OCI-LY7 (cell line): ENCODE measurements around the gene DNAAF3. TPM values are rescaled to one million over a fixed set of nuclear protein-coding genes. Genes with fewer than 3 reads are reported as not detected.

Experiments
- BruUV-seq: library from RNA; stranded (reverse); fragments of 400-500 nt; replicated peaks from 2 replicates; lab custom pipeline; 2021; lab: Mats Ljungman, UMichigan
- CTCF ChIA-PET: fragments of 300-600 bp; sonication (Branson Sonifier 250); formaldehyde crosslinking; loops from one replicate; lab custom pipeline; 2022; ENCODE audit warnings: antibody characterized with exemption; ENCODE audit not compliant: unreplicated experiment; lab: Charles Lee
- POLR2A ChIA-PET: fragments of 300-600 bp; sonication (Branson Sonifier 250); formaldehyde crosslinking; loops from one replicate; lab custom pipeline; 2022; ENCODE audit warnings: antibody characterized with exemption; lab: Charles Lee
- DNase-seq: peaks from one replicate; pipeline ENCODE4 v3.0.0-alpha.2; 2015; ENCODE audit warnings: low spot score
- H2AFZ ChIP-seq: fragments of 200-600 bp; sonication (generic), shearing (Covaris generic); 2 replicates; pipeline ENCODE4 v1.6.1; 2014; ENCODE audit warnings: mild to moderate bottlenecking, antibody characterized with exemption, low read length, moderate library complexity
- H3K27ac ChIP-seq: fragments of 200-600 bp; sonication (generic); 2 replicates; pipeline ENCODE4 v1.5.1; 2014; ENCODE audit warnings: mixed run types, low read depth, mild to moderate bottlenecking, moderate library complexity, low read length, inconsistent platforms; ENCODE audit not compliant: poor library complexity, severe bottlenecking
- H3K36me3 ChIP-seq: fragments of 200-600 bp; sonication (generic); 2 replicates; pipeline ENCODE4 v1.6.1; 2014; ENCODE audit warnings: mild to moderate bottlenecking, antibody characterized with exemption, low read length, moderate library complexity, mixed read lengths; ENCODE audit not compliant: insufficient read depth
- H3K4me1 ChIP-seq: fragments of 200-600 bp; sonication (generic); 2 replicates; pipeline ENCODE4 v1.5.1; 2014; ENCODE audit warnings: mild to moderate bottlenecking, low read length; ENCODE audit not compliant: insufficient read depth, poor library complexity, severe bottlenecking
- H3K4me2 ChIP-seq: fragments of 200-600 bp; sonication (generic); 2 replicates; pipeline ENCODE4 v1.6.1; 2014; ENCODE audit warnings: mild to moderate bottlenecking, low read length
- H3K4me3 ChIP-seq: fragments of 200-600 bp; sonication (generic); 2 replicates; pipeline ENCODE4 v1.5.1; 2014; ENCODE audit warnings: mild to moderate bottlenecking, low read depth, low read length; ENCODE audit not compliant: poor library complexity, severe bottlenecking
- H3K79me2 ChIP-seq: fragments of 200-600 bp; sonication (generic); 2 replicates; pipeline ENCODE4 v1.6.1; 2016; ENCODE audit warnings: low read depth, mild to moderate bottlenecking, low read length, moderate library complexity, mixed read lengths; ENCODE audit not compliant: insufficient read depth
- H3K9me2 ChIP-seq: fragments of 200-600 bp; sonication (generic); 2 replicates; pipeline ENCODE4 v1.6.1; 2016; ENCODE audit warnings: mild to moderate bottlenecking, low read length, mixed read lengths; ENCODE audit not compliant: insufficient read depth
- H3K9me3 ChIP-seq: fragments of 200-600 bp; sonication (generic); 2 replicates; pipeline ENCODE4 v1.6.1; 2014; ENCODE audit warnings: mild to moderate bottlenecking, mixed run types, low read length, mixed read lengths
- H4K20me1 ChIP-seq: fragments of 200-600 bp; sonication (generic); 2 replicates; pipeline ENCODE4 v1.6.1; 2014; ENCODE audit warnings: mild to moderate bottlenecking, antibody characterized with exemption, low read length, moderate library complexity, mixed read lengths; ENCODE audit not compliant: insufficient read depth
- EZH2phosphoT487 ChIP-seq: fragments of 200-600 bp; sonication (generic); IDR thresholded peaks from 2 replicates; pipeline ENCODE4 v1.6.1; 2018; ENCODE audit warnings: low read depth, borderline replicate concordance, mild to moderate bottlenecking, mixed run types, antibody characterized with exemption, low read length, moderate library complexity, mixed read lengths
- intact Hi-C: fragments of 100-400 bp; cut with micrococcal nuclease; formaldehyde crosslinking; loops from one replicate; pipeline ENCODE4 v1.10.0; 2022; ENCODE audit not compliant: unreplicated experiment
- total RNA-seq, 2 experiments: library from RNA; depleted of rRNA in 1 of 2; stranded (reverse); fragments of >200 nt in 1 of 2; shearing (Covaris generic) in 1 of 2; gene quantifications; 2 replicates each; pipeline ENCODE4 v1.2.3, GENCODE V29; 2014 to 2022
- TF ChIP-seq, protein P1 (sequence below): fragments of 200-600 bp; sonication (generic); conservative IDR thresholded peaks from 2 replicates; pipeline ENCODE4 v1.5.1; 2014; ENCODE audit warnings: mild to moderate bottlenecking, antibody characterized with exemption, low read length, moderate library complexity, mixed read lengths

DNAAF3 gene
- total RNA-seq, 2 experiments from 2014 or later, result 2.5 to 2.8 TPM

DNA sequence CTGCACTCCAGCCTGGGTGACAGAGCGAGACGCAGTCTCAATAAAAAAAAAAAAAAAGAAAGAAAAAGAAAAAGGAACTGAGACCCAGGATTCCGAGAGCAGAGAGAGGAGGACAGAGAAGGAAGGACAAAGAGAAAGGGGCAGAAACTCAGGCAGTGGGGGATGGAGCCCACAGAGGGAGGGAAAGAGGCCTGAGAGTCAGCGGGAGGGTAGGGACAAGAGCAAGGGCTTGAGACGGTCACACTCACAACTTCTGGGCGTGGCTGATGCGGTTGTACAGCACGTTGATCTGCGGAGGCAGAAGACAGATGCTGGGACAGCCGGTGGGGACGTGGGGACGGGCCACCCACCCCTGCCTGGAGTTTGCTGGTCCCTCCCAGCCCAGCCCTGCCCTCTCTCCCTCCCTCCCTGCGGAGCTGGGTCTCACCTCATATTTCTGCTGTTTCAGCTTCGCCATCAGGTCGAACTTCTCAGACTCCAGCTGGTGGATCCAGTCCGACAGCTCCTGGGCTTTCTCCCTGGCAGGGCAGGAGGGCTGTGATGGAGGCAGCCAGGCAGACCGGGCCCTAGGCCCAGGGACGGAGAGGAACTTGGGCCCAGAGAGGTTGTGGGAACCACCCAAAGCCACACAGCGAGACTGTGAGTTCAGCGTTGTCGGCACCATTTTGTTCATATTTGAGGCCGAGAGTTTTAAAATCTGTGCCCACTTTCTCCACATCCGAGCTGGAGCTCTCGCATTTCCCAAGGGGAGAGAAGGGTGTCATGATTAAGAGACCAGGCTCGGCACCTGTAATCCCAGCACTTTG lies 32.6 kb downstream of the DNAAF3 start:
- Histone ChIP-seq H3K79me2 (no peaks in the 10 kb centered on the region), H3K9me2 (no peaks in the 10 kb centered on the region), H3K4me3 (peak overlapping the region; percentile 58), H3K9me3 (no peaks in the 10 kb centered on the region), H3K4me2 (peak overlapping the region; percentile 92), H2AFZ (peak overlapping the region; percentile 53; the same call in 1 of the 2 replicates), H3K27ac (peak overlapping the region; percentile 84), H3K4me1 (peaks cover 47% of the 10 kb centered on the region), H3K36me3 (no peaks in the 10 kb centered on the region), H4K20me1 (no peaks in the 10 kb centered on the region)
- no TSS peak for BruUV-seq
- TF ChIP-seq EZH2phosphoT487, result no peak
- TF ChIP-seq, protein P1, sequence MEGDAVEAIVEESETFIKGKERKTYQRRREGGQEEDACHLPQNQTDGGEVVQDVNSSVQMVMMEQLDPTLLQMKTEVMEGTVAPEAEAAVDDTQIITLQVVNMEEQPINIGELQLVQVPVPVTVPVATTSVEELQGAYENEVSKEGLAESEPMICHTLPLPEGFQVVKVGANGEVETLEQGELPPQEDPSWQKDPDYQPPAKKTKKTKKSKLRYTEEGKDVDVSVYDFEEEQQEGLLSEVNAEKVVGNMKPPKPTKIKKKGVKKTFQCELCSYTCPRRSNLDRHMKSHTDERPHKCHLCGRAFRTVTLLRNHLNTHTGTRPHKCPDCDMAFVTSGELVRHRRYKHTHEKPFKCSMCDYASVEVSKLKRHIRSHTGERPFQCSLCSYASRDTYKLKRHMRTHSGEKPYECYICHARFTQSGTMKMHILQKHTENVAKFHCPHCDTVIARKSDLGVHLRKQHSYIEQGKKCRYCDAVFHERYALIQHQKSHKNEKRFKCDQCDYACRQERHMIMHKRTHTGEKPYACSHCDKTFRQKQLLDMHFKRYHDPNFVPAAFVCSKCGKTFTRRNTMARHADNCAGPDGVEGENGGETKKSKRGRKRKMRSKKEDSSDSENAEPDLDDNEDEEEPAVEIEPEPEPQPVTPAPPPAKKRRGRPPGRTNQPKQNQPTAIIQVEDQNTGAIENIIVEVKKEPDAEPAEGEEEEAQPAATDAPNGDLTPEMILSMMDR, result no peak
- DNase-seq, result peak; percentile 85
- intact Hi-C loops, result loop anchor here (2.0 kb wide), 2 partner anchors 53 to 251 kb away; no protein-coding TSS in a partner anchor
- ChIA-PET CTCF (interaction anchor here (0.6 to 1.2 kb wide), 4 partner anchors 10 to 253 kb away, joined by 3 to 9 read pairs (median 4); no protein-coding TSS in a partner anchor), POLR2A (interaction anchor here (0.6 kb wide), 1 partner anchor 54 kb away, joined by 3 read pairs; no protein-coding TSS in a partner anchor)

GRCh38 chr19:55132453-55133129 lies 33.8 kb downstream of the DNAAF3 start:
- BruUV-seq, result no TSS peak
- Histone ChIP-seq H3K36me3 (no peaks in the 10 kb centered on the region), H3K27ac (peak overlapping the region; percentile 84), H3K4me3 (no peak overlapping the region), H2AFZ (peak overlapping the region; percentile 23; the same call in 1 of the 2 replicates), H3K9me2 (no peaks in the 10 kb centered on the region), H3K79me2 (no peaks in the 10 kb centered on the region), H3K4me2 (peak overlapping the region; percentile 92), H3K4me1 (peaks cover 47% of the 10 kb centered on the region), H3K9me3 (no peaks in the 10 kb centered on the region), H4K20me1 (no peaks in the 10 kb centered on the region)
- DNase-seq, result peak; percentile 45
- intact Hi-C loops, result loop anchor here (1.0 to 2.0 kb wide), 3 partner anchors 44 to 250 kb away; no protein-coding TSS in a partner anchor
- POLR2A ChIA-PET, result interaction anchor here (0.6 to 0.7 kb wide), 2 partner anchors 35 to 147 kb away, joined by 3 to 4 read pairs; no protein-coding TSS in a partner anchor
- no peak for TF ChIP-seq EZH2phosphoT487
- TF ChIP-seq, protein P1, result peak; percentile 77
- CTCF ChIA-PET, result interaction anchor here (1.1 to 1.2 kb wide), 2 partner anchors 44 to 251 kb away, joined by 4 read pairs; no protein-coding TSS in a partner anchor
